Measurements from ENCODE around the gene SST. TPM values are rescaled to one million over a fixed set of nuclear protein-coding genes. Genes with fewer than 3 reads are reported as not detected.

SST gene
- total RNA-seq, 3 donors from 2014 or later (not counting 1 experiment from before 2014, with no cell fraction given): not detected

DNA sequence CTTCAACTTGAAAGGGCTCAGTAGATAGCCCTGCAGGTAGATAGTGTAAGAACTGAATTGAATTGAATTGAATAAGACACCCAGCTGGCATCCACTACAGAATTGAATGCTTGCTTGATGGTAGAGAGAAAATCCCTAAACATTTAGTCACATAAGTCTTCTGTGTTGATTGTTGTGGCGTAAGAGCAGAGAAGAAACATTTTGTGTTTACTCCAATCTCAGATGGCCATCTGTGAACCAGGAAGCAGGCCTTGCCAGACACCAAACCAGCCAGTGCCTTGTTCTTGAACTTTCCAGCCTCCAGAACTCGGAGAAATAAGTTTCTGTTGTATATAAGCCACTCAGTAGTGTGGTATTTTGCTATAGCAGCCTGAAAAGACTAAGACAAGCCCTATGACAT, 43.6 kb downstream of the SST start:
- intact Hi-C loops (cut with micrococcal nuclease): no loop called here
- DNase-seq (no peak), ATAC-seq (no peak)
- Histone ChIP-seq H3K27me3 (ENCODE audit: control insufficient read depth, insufficient read depth, low read length) (no peaks in the 10 kb centered on the region), H3K36me3 (ENCODE audit: control insufficient read depth, insufficient read depth, low read length) (no peaks in the 10 kb centered on the region), H3K27ac (ENCODE audit: low read length) (no peak overlapping the region), H3K4me3 (ENCODE audit: low read length) (no peak overlapping the region), H3K4me1 (ENCODE audit: control insufficient read depth, insufficient read depth, low read length) (no peaks in the 10 kb centered on the region), H3K9me3 (ENCODE audit: control insufficient read depth, insufficient read depth, low read length) (no peaks in the 10 kb centered on the region)
- Mint-ChIP-seq H3K9me3 (no peaks in the 10 kb centered on the region), H3K27ac (no peak overlapping the region), H3K36me3 (no peaks in the 10 kb centered on the region), H3K4me1 (no peaks in the 10 kb centered on the region), H3K27me3 (ENCODE audit: low read depth in 2 of 2) (peaks cover 10 to 50% of the 10 kb centered on the region in 2 donors), H3K4me3 (no peak overlapping the region)
- 95% methylated on average over 2 of the region's 2 CpGs for WGBS (ENCODE audit: insufficient coverage)
- no peak for TF ChIP-seq CTCF (IDR thresholded peaks at IDR 0.05)

DNA sequence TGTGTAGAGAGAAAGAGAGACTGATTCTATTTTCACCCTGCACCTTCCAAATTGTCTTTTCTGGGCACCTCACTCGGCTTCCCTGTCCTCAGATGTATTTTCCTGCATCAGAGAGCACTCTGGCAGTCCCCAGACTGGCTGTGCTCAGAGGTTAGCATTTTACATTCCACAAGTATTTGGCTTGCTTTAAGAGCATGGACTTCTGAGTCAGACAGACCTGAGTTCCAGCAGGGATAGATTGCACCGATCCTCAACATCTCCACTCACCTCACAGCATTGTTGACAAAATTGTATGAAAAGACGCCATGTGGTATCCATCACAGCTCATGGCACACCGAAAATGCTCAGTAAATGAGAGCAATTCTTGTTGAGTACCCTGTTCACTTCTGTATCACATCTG, 45.6 kb downstream of the SST start:
- ATAC-seq: no peak
- intact Hi-C loops (cut with micrococcal nuclease): no loop called here
- no peaks in the 10 kb centered on the region for H3K4me1 Mint-ChIP-seq

GRCh38 chr3:187623285-187623814, 46.8 kb downstream of the SST start:
- Mint-ChIP-seq H3K4me3 (no peak overlapping the region), H3K27ac (no peak overlapping the region), H3K36me3 (no peaks in the 10 kb centered on the region), H3K27me3 (ENCODE audit: low read depth in 2 of 2) (peaks cover 7 to 44% of the 10 kb centered on the region in 2 donors), H3K9me3 (no peaks in the 10 kb centered on the region), H3K4me1 (no peaks in the 10 kb centered on the region)
- no peak for ATAC-seq
- 75% methylated on average over 4 of the region's 5 CpGs for WGBS (ENCODE audit: insufficient coverage)
- H3K27ac ChIP-seq (ENCODE audit: low read length): no peak overlapping the region
- no peak for TF ChIP-seq CTCF (IDR thresholded peaks at IDR 0.05)
- intact Hi-C loops (cut with micrococcal nuclease): no loop called here
- no peak for DNase-seq
- H3K27me3 ChIP-seq (ENCODE audit: control insufficient read depth, insufficient read depth, low read length): no peaks in the 10 kb centered on the region
- no peaks in the 10 kb centered on the region for H3K36me3 ChIP-seq (ENCODE audit: control insufficient read depth, insufficient read depth, low read length)
- no peak overlapping the region for H3K4me3 ChIP-seq (ENCODE audit: low read length)
- no peaks in the 10 kb centered on the region for H3K4me1 ChIP-seq (ENCODE audit: control insufficient read depth, insufficient read depth, low read length)
- H3K9me3 ChIP-seq (ENCODE audit: control insufficient read depth, insufficient read depth, low read length): no peaks in the 10 kb centered on the region

More for the DNA sequence above, 45.6 kb downstream of the SST start:
- no peaks in the 10 kb centered on the region for H3K36me3 ChIP-seq (ENCODE audit: control insufficient read depth, insufficient read depth, low read length)
- H3K27ac ChIP-seq (ENCODE audit: low read length): no peak overlapping the region
- no peak overlapping the region for H3K27ac Mint-ChIP-seq
- 93% methylated on average over 4 of the region's 4 CpGs for WGBS (ENCODE audit: insufficient coverage)
- TF ChIP-seq CTCF (IDR thresholded peaks at IDR 0.05): no peak
- DNase-seq: no peak
- H3K27me3 Mint-ChIP-seq (ENCODE audit: low read depth in 2 of 2): peaks cover 7 to 44% of the 10 kb centered on the region in 2 donors
- H3K4me3 ChIP-seq (ENCODE audit: low read length): no peak overlapping the region
- H3K4me1 ChIP-seq (ENCODE audit: control insufficient read depth, insufficient read depth, low read length): no peaks in the 10 kb centered on the region
- no peaks in the 10 kb centered on the region for H3K9me3 ChIP-seq (ENCODE audit: control insufficient read depth, insufficient read depth, low read length)
- H3K36me3 Mint-ChIP-seq: no peaks in the 10 kb centered on the region
- H3K9me3 Mint-ChIP-seq: no peaks in the 10 kb centered on the region
- no peak overlapping the region for H3K4me3 Mint-ChIP-seq
- no peaks in the 10 kb centered on the region for H3K27me3 ChIP-seq (ENCODE audit: control insufficient read depth, insufficient read depth, low read length)

- Histone ChIP-seq H3K27ac (ENCODE audit: low read length) (no peak overlapping the region), H3K4me1 (ENCODE audit: control insufficient read depth, insufficient read depth, low read length) (no peaks in the 10 kb centered on the region), H3K27me3 (ENCODE audit: control insufficient read depth, insufficient read depth, low read length) (no peaks in the 10 kb centered on the region), H3K4me3 (ENCODE audit: low read length) (no peak overlapping the region), H3K36me3 (ENCODE audit: control insufficient read depth, insufficient read depth, low read length) (no peaks in the 10 kb centered on the region), H3K9me3 (ENCODE audit: control insufficient read depth, insufficient read depth, low read length) (no peaks in the 10 kb centered on the region)
- ATAC-seq (no peak), DNase-seq (no peak)
- TF ChIP-seq CTCF (IDR thresholded peaks at IDR 0.05): no peak
- no peak overlapping the region for H3K4me3 Mint-ChIP-seq
- no peaks in the 10 kb centered on the region for H3K9me3 Mint-ChIP-seq
- 76% methylated on average over 2 of the region's 2 CpGs for WGBS (ENCODE audit: insufficient coverage)
- no peaks in the 10 kb centered on the region for H3K4me1 Mint-ChIP-seq
- H3K27ac Mint-ChIP-seq: no peak overlapping the region
- no peaks in the 10 kb centered on the region for H3K36me3 Mint-ChIP-seq
- intact Hi-C loops (cut with micrococcal nuclease): no loop called here
- H3K27me3 Mint-ChIP-seq (ENCODE audit: low read depth in 2 of 2): peaks cover 7 to 44% of the 10 kb centered on the region in 2 donors
Measured at GRCh38 chr3:187621881-187622280, 48.3 kb downstream of the SST start.

All from natural killer cell (primary cell).